ENCODE results near the gene PPIL6.

PPIL6 gene

GRCh38 chr6:109441069-109441816 lies 815 bp upstream of the PPIL6 start:
- Histone ChIP-seq H3K36me3 (peaks cover 42% of the 10 kb centered on the region), H3K9me3 (ENCODE audit: severe bottlenecking) (no peaks in the 10 kb centered on the region), H3K4me3 (ENCODE audit: low read depth, low read length) (peak overlapping the region; percentile 71), H3K27me3 (ENCODE audit: insufficient read depth, low read depth, severe bottlenecking) (no peaks in the 10 kb centered on the region), H3K27ac (peak overlapping the region; percentile 85)
- TF ChIP-seq CTCF (IDR thresholded peaks at IDR 0.05; ENCODE audit: low read depth, low read length): peak; percentile 37; the same call in 1 of the 2 replicates
- peak; percentile 65 for DNase-seq

DNA sequence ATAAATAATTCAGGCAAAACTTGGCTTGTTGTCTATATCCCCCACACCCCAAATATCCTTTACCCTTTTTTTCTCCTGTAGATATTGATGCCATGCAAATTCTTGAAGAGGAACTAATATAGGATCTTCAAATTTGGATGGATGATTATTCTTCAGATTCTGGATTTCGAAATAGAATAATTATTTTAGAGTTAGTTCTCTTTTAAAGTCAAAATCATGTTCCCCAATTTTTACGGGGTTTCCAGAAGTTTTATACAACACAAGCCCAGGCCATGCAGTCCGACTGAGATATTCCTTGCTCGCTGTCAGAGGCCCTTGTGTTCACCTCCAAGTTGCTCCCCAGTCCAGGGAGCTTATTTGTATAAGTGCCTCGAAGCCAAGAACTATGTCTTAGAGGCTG lies 4.4 kb downstream of the PPIL6 start:
- no peak for TF ChIP-seq CTCF (IDR thresholded peaks at IDR 0.05; ENCODE audit: low read depth, low read length)
- no peak for DNase-seq
- Histone ChIP-seq H3K36me3 (no peaks in the 10 kb centered on the region), H3K4me3 (ENCODE audit: low read depth, low read length) (no peak overlapping the region), H3K27me3 (ENCODE audit: insufficient read depth, low read depth, severe bottlenecking) (no peaks in the 10 kb centered on the region), H3K9me3 (ENCODE audit: severe bottlenecking) (no peaks in the 10 kb centered on the region), H3K27ac (no peak overlapping the region)

DNA sequence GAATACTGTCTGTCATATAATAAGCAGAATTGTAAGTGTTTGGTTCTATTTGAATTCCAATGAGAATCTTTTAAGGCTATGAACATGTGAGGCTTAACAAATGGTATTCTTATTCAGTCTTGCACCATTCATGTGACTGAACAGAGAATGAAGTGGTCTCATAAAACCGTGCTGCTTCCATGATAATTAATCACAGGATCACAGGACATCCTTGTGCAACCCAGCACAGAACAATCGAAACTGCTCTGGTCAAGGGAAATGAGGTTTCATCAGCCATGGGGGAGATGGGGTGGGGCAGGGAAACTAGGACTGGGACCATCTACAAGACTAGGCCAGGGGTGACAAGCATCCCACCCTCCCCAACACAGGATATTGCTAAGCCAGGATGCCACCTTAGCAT lies 6.0 kb downstream of the PPIL6 start:
- DNase-seq: no peak
- no peak overlapping the region for H3K27ac ChIP-seq
- H3K9me3 ChIP-seq (ENCODE audit: severe bottlenecking): no peaks in the 10 kb centered on the region
- TF ChIP-seq CTCF (IDR thresholded peaks at IDR 0.05; ENCODE audit: low read depth, low read length): no peak
- H3K36me3 ChIP-seq: no peaks in the 10 kb centered on the region
- no peaks in the 10 kb centered on the region for H3K27me3 ChIP-seq (ENCODE audit: insufficient read depth, low read depth, severe bottlenecking)
- H3K4me3 ChIP-seq (ENCODE audit: low read depth, low read length): no peak overlapping the region

DNA sequence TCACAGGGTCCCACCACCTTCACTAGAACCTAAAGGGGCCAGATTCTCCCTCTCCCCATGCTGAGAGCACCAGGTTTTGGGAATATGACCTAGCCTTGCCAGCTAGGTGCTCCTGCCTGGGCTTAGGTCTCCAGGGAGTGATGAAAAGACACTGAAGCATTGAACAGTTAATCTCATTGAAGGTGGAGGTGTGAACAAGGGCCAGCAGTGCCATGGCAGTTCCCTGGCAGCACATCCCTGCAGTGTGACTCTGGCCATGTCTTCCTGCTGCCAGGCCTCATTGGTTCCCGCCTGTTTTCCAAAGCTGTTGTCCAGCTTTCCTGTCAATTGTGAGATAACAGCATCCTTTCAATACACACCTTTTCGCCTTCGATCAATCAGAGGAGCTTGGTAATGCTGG lies 10.9 kb downstream of the PPIL6 start:
- TF ChIP-seq CTCF (IDR thresholded peaks at IDR 0.05; ENCODE audit: low read depth, low read length): no peak
- Histone ChIP-seq H3K4me3 (ENCODE audit: low read depth, low read length) (no peak overlapping the region), H3K9me3 (ENCODE audit: severe bottlenecking) (no peaks in the 10 kb centered on the region), H3K36me3 (no peaks in the 10 kb centered on the region), H3K27ac (no peak overlapping the region), H3K27me3 (ENCODE audit: insufficient read depth, low read depth, severe bottlenecking) (no peaks in the 10 kb centered on the region)
- DNase-seq: no peak

- Histone ChIP-seq H3K27me3 (ENCODE audit: insufficient read depth, low read depth, severe bottlenecking) (no peaks in the 10 kb centered on the region), H3K36me3 (no peaks in the 10 kb centered on the region), H3K9me3 (ENCODE audit: severe bottlenecking) (no peaks in the 10 kb centered on the region), H3K27ac (no peak overlapping the region), H3K4me3 (ENCODE audit: low read depth, low read length) (no peak overlapping the region)
- DNase-seq: no peak
- TF ChIP-seq CTCF (IDR thresholded peaks at IDR 0.05; ENCODE audit: low read depth, low read length): no peak
These were observed 11.4 kb downstream of the PPIL6 start for GRCh38 chr6:109428889-109429477.
